MM.1S (cell line): ENCODE data around the gene USP13.
"Not testable (repeated sequence)": the region's sequence is repeated elsewhere in the genome, so short reads cannot be mapped to it uniquely, and the experiment has no call there.

ENCODE experiments used
- DNase-seq: peaks from one replicate; pipeline ENCODE4 v3.0.0-alpha.2; 2015
- H2AFZ ChIP-seq: fragments of 300-600 bp; sonication (generic); 2 replicates; pipeline ENCODE4 v1.6.0; 2016; ENCODE audit warnings: antibody characterized with exemption, low read length
- H3F3A ChIP-seq: fragments of 300-600 bp; sonication (generic); 2 replicates; pipeline ENCODE4 v1.6.1; 2016; ENCODE audit warnings: mild to moderate bottlenecking, antibody characterized with exemption, low read length, moderate library complexity, mixed read lengths; ENCODE audit not compliant: insufficient read depth
- H3K27ac ChIP-seq: fragments of 300-600 bp; sonication (generic); 2 replicates; pipeline ENCODE4 v1.5.1; 2016; ENCODE audit warnings: mild to moderate bottlenecking, low read length
- H3K27me3 ChIP-seq: fragments of 300-600 bp; sonication (generic); replicated peaks from 2 replicates; pipeline ENCODE4 v1.6.0; 2016; ENCODE audit warnings: low read length; ENCODE audit not compliant: insufficient read depth
- H3K36me3 ChIP-seq: fragments of 300-600 bp; sonication (generic); replicated peaks from 2 replicates; pipeline ENCODE4 v1.6.1; 2016; ENCODE audit warnings: mild to moderate bottlenecking, low read length, mixed read lengths; ENCODE audit not compliant: insufficient read depth
- H3K4me1 ChIP-seq: fragments of 300-600 bp; sonication (generic); 2 replicates; pipeline ENCODE4 v1.6.1; 2016; ENCODE audit warnings: low read length, mixed read lengths
- H3K4me2 ChIP-seq: fragments of 300-600 bp; sonication (generic); 2 replicates; pipeline ENCODE4 v1.6.0; 2016; ENCODE audit warnings: low read depth, low read length
- H3K4me3 ChIP-seq: fragments of 300-600 bp; sonication (generic); 2 replicates; pipeline ENCODE4 v1.5.1; 2016; ENCODE audit warnings: low read length, mixed read lengths
- H3K79me2 ChIP-seq: fragments of 300-600 bp; sonication (generic); 2 replicates; pipeline ENCODE4 v1.6.1; 2016; ENCODE audit warnings: mixed run types, low read length, mixed read lengths
- H3K9ac ChIP-seq: fragments of 300-600 bp; sonication (generic); 2 replicates; pipeline ENCODE4 v1.6.1; 2016; ENCODE audit warnings: low read length, mixed read lengths
- H3K9me2 ChIP-seq: fragments of 300-600 bp; sonication (generic); replicated peaks from 2 replicates; pipeline ENCODE4 v1.6.1; 2016; ENCODE audit warnings: mild to moderate bottlenecking, low read length, mixed read lengths; ENCODE audit not compliant: insufficient read depth
- H3K9me3 ChIP-seq: fragments of 300-600 bp; sonication (generic); replicated peaks from 2 replicates; pipeline ENCODE4 v1.6.1; 2016; ENCODE audit warnings: mild to moderate bottlenecking, low read length, mixed read lengths; ENCODE audit not compliant: insufficient read depth
- H4K20me1 ChIP-seq: fragments of 300-600 bp; sonication (generic); 2 replicates; pipeline ENCODE4 v1.6.1; 2016; ENCODE audit warnings: mild to moderate bottlenecking, low read length, moderate library complexity, mixed read lengths; ENCODE audit not compliant: insufficient read depth
- CTCF ChIP-seq: fragments of 300-600 bp; sonication (generic); IDR thresholded peaks from 2 replicates; pipeline ENCODE4 v1.5.1; 2016; ENCODE audit warnings: antibody characterized with exemption, low read length, mixed read lengths
- EZH2 ChIP-seq: fragments of 300-600 bp; sonication (generic); optimal IDR thresholded peaks from 2 replicates; pipeline ENCODE3; 2017; ENCODE audit warnings: low read depth, mild to moderate bottlenecking, antibody characterized with exemption, low read length, mixed read lengths
- EZH2phosphoT487 ChIP-seq: fragments of 300-600 bp; sonication (generic); IDR thresholded peaks from 2 replicates; pipeline ENCODE4 v1.6.1; 2018; ENCODE audit warnings: antibody characterized with exemption, low read length

Gene USP13

GRCh38 chr3:179775416-179776122 is 122.7 kb downstream of the USP13 start:
- 0 out of 2 replicates have a peak, but pooled peaks cover 4% of the 10 kb centered on the region for H3K36me3 ChIP-seq
- no peaks in the 10 kb centered on the region for H3K4me1 ChIP-seq
- H3F3A ChIP-seq: no peaks in the 10 kb centered on the region
- no peaks in the 10 kb centered on the region for H3K9me2 ChIP-seq
- no peak overlapping the region for H3K9ac ChIP-seq
- H2AFZ ChIP-seq: no peak overlapping the region
- H3K9me3 ChIP-seq: no peaks in the 10 kb centered on the region
- H4K20me1 ChIP-seq: no peaks in the 10 kb centered on the region
- H3K27ac ChIP-seq: no peak overlapping the region
- no peaks in the 10 kb centered on the region for H3K27me3 ChIP-seq
- no peak overlapping the region for H3K4me2 ChIP-seq
- no peak overlapping the region for H3K4me3 ChIP-seq
- TF ChIP-seq CTCF (no peak), EZH2 (no peak), EZH2phosphoT487 (no peak)
- DNase-seq: no peak
- no peaks in the 10 kb centered on the region for H3K79me2 ChIP-seq

- H3K9ac ChIP-seq, H2AFZ ChIP-seq, DNase-seq, H3K4me3 ChIP-seq, H3K9me3 ChIP-seq, H3K27ac ChIP-seq, H4K20me1 ChIP-seq, H3K27me3 ChIP-seq, H3K9me2 ChIP-seq, H3K4me2 ChIP-seq, H3K36me3 ChIP-seq, H3F3A ChIP-seq, H3K4me1 ChIP-seq, H3K79me2 ChIP-seq: not testable (repeated sequence)
Measured at GRCh38 chr3:179782841-179783240, 130.0 kb downstream of the USP13 start.

GRCh38 chr3:179788996-179789395 is 136.2 kb downstream of the USP13 start:
- DNase-seq: no peak
- Histone ChIP-seq H3K27me3 (no peaks in the 10 kb centered on the region), H3K36me3 (no peaks in the 10 kb centered on the region), H3K27ac (no peak overlapping the region), H3K79me2 (no peaks in the 10 kb centered on the region), H2AFZ (no peak overlapping the region), H3F3A (no peaks in the 10 kb centered on the region), H4K20me1 (no peaks in the 10 kb centered on the region), H3K4me3 (no peak overlapping the region), H3K9me2 (no peaks in the 10 kb centered on the region), H3K9ac (no peak overlapping the region), H3K9me3 (no peaks in the 10 kb centered on the region), H3K4me1 (no peaks in the 10 kb centered on the region), H3K4me2 (no peak overlapping the region)
- no peak for TF ChIP-seq EZH2phosphoT487
- no peak for TF ChIP-seq CTCF
- no peak for TF ChIP-seq EZH2

GRCh38 chr3:179791793-179792192 is 139.0 kb downstream of the USP13 start:
- H3K4me1 ChIP-seq: no peaks in the 10 kb centered on the region
- no peaks in the 10 kb centered on the region for H3K9me2 ChIP-seq
- no peak overlapping the region for H3K4me3 ChIP-seq
- no peak for DNase-seq
- H3K9ac ChIP-seq: no peak overlapping the region
- no peaks in the 10 kb centered on the region for H3K9me3 ChIP-seq
- H4K20me1 ChIP-seq: no peaks in the 10 kb centered on the region
- no peak overlapping the region for H3K27ac ChIP-seq
- no peak for TF ChIP-seq EZH2
- TF ChIP-seq CTCF: no peak
- no peak for TF ChIP-seq EZH2phosphoT487
- no peaks in the 10 kb centered on the region for H3K79me2 ChIP-seq
- no peaks in the 10 kb centered on the region for H3K36me3 ChIP-seq
- no peak overlapping the region for H2AFZ ChIP-seq
- no peak overlapping the region for H3K4me2 ChIP-seq
- no peaks in the 10 kb centered on the region for H3K27me3 ChIP-seq
- H3F3A ChIP-seq: no peaks in the 10 kb centered on the region
